ENCODE data around the gene ANO6. TPM values are rescaled to one million over a fixed set of nuclear protein-coding genes. Genes with fewer than 3 reads are reported as not detected.
A peak's percentile ranks its signal among the peaks of the same experiment; 100 is the strongest.

Gene ANO6
- total RNA-seq, 1 experiment from 2014 or later: 62.1 TPM

GRCh38 chr12:45279931-45280830 lies 64.3 kb downstream of the ANO6 start:
- no peak for DNase-seq (ENCODE audit: low read depth)

- no peak for DNase-seq (ENCODE audit: low read depth)
Observed at GRCh38 chr12:45281994-45282393, 66.1 kb downstream of the ANO6 start.

GRCh38 chr12:45282411-45282810 lies 66.5 kb downstream of the ANO6 start:
- no peak for DNase-seq (ENCODE audit: low read depth)

GRCh38 chr12:45284096-45284901 lies 68.4 kb downstream of the ANO6 start:
- peak; percentile 79 for DNase-seq (ENCODE audit: low read depth)

- no peak for DNase-seq (ENCODE audit: low read depth)
Observed at GRCh38 chr12:45285717-45286116, 69.8 kb downstream of the ANO6 start.

GRCh38 chr12:45286621-45287020 lies 70.7 kb downstream of the ANO6 start:
- DNase-seq (ENCODE audit: low read depth): no peak

- no peak for DNase-seq (ENCODE audit: low read depth)
Observed at GRCh38 chr12:45289245-45290215, 73.6 kb downstream of the ANO6 start.

GRCh38 chr12:45290216-45290605 lies 74.3 kb downstream of the ANO6 start:
- peak; percentile 80 for DNase-seq (ENCODE audit: low read depth)

GRCh38 chr12:45291518-45291917 lies 75.6 kb downstream of the ANO6 start:
- no peak for DNase-seq (ENCODE audit: low read depth)

GRCh38 chr12:45292486-45293195 lies 76.7 kb downstream of the ANO6 start:
- no peak for DNase-seq (ENCODE audit: low read depth)

- no peak for DNase-seq (ENCODE audit: low read depth)
Observed at GRCh38 chr12:45294906-45295305, 79.0 kb downstream of the ANO6 start.

GRCh38 chr12:45296046-45296586 lies 80.2 kb downstream of the ANO6 start:
- no peak for DNase-seq (ENCODE audit: low read depth)

GRCh38 chr12:45298047-45298446 lies 82.2 kb downstream of the ANO6 start:
- DNase-seq (ENCODE audit: low read depth): no peak

GRCh38 chr12:45298721-45299692 lies 83.1 kb downstream of the ANO6 start:
- peak; percentile 54 for DNase-seq (ENCODE audit: low read depth)

GRCh38 chr12:45302621-45303369 lies 86.9 kb downstream of the ANO6 start:
- DNase-seq (ENCODE audit: low read depth): no peak

- no peak for DNase-seq (ENCODE audit: low read depth)
Observed at GRCh38 chr12:45303945-45304344, 88.0 kb downstream of the ANO6 start.

GRCh38 chr12:45304514-45305178 lies 88.8 kb downstream of the ANO6 start:
- no peak for DNase-seq (ENCODE audit: low read depth)

GRCh38 chr12:45305907-45306306 lies 90.0 kb downstream of the ANO6 start:
- no peak for DNase-seq (ENCODE audit: low read depth)

Data from RPMI7951 (cell line).